Measurements from ENCODE around the gene C1orf232. TPM values are rescaled to one million over a fixed set of nuclear protein-coding genes. Genes with fewer than 3 reads are reported as not detected.

C1orf232 gene
- total and polyA plus RNA-seq, 2 of the 8 experiments (the other 6 are each of a cell fraction or from before 2014, with no cell fraction given) = not detected

DNA sequence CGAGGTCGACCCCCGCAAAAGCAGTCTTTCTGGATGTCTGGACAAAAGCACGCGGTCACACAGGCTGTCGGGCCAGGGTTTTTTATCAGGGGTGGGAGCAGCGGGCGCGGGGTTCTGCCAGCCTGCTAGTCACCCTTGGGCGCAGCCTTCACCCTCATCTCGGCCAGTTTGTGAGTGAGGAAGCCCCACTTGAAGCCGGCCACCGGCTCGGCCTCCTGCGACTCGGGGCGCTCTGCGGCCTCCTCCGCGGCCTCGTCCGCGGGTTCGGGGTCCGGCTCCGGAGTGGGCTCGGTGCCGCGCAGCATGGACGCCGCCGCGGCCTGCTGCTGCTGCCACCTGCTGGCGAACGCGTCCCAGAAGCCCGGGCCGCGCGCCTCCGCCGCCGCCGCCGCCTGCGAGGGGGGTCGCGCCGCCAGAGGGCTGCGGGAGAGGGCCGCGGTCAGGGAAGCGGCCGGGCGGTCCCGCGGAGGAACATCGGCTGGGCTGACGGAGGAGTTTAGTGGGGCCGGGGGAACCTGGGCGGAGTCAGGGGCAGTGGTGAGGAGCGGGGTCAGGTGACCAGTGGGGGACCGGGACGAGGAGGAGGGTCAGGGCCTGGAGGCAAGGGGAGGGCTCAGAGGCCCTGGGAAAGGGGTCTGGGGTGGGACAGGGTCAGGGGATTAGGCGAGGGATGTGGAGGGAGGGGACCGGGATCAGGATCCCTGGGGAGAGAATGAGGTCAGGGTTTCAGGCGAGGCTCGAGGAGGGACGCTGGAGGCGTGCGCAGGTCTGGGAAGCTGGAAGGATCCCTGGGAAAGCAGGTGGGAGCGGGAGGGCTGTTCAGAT lies 4.5 kb downstream of the C1orf232 start (continued):
- TF ChIP-seq CTBP2 (IDR thresholded peaks at IDR 0.05; ENCODE audit: borderline replicate concordance, insufficient read depth, insufficient read length, low read length) = peak; percentile 52
- TF ChIP-seq PHF8 (conservative IDR thresholded peaks at IDR 0.05; ENCODE audit: low read depth, low read length) = peak; percentile 56
- TF ChIP-seq CHD2 (IDR thresholded peaks at IDR 0.05; ENCODE audit: low read length) = no peak
- TF ChIP-seq POLR2A (IDR thresholded peaks at IDR 0.05; ENCODE audit: control extremely low read depth in 1 of 2, low read depth in 2 of 2, low read length in 2 of 2) = no peak
- TF ChIP-seq CREB1 (IDR thresholded peaks at IDR 0.05) = no peak; the same call in 1 of the 2 replicates
- no peak for TF ChIP-seq SIRT6 (IDR thresholded peaks at IDR 0.05; ENCODE audit: low read length)
- TF ChIP-seq RBBP5 (IDR thresholded peaks at IDR 0.05; ENCODE audit: borderline replicate concordance, low read depth, low read length) = no peak; the same call in 1 of the 2 replicates
- no peak for TF ChIP-seq TAF7 (optimal IDR thresholded peaks at IDR 0.05; ENCODE audit: borderline replicate concordance, low read depth, low read length)
- TF ChIP-seq GABPA (IDR thresholded peaks at IDR 0.05; ENCODE audit: borderline replicate concordance, insufficient read depth, low read length) = no peak
- TF ChIP-seq, protein P1, sequence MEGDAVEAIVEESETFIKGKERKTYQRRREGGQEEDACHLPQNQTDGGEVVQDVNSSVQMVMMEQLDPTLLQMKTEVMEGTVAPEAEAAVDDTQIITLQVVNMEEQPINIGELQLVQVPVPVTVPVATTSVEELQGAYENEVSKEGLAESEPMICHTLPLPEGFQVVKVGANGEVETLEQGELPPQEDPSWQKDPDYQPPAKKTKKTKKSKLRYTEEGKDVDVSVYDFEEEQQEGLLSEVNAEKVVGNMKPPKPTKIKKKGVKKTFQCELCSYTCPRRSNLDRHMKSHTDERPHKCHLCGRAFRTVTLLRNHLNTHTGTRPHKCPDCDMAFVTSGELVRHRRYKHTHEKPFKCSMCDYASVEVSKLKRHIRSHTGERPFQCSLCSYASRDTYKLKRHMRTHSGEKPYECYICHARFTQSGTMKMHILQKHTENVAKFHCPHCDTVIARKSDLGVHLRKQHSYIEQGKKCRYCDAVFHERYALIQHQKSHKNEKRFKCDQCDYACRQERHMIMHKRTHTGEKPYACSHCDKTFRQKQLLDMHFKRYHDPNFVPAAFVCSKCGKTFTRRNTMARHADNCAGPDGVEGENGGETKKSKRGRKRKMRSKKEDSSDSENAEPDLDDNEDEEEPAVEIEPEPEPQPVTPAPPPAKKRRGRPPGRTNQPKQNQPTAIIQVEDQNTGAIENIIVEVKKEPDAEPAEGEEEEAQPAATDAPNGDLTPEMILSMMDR (IDR thresholded peaks at IDR 0.05; ENCODE audit: control extremely low read depth in 1 of 3, insufficient read depth in 1 of 3, low read depth in 1 of 3, low read length in 3 of 3) = peak in 2 of 3 experiments; percentile 59 to 73; a peak in 3 of 4 replicates
- no peak for TF ChIP-seq NANOG (IDR thresholded peaks at IDR 0.05; ENCODE audit: insufficient read depth, low read depth, low read length, poor library complexity, severe bottlenecking)
- no peak for TF ChIP-seq SAP30 (IDR thresholded peaks at IDR 0.05; ENCODE audit: insufficient read depth, insufficient replicate concordance, low read length)
- no peak for TF ChIP-seq RFX5 (IDR thresholded peaks at IDR 0.05; ENCODE audit: borderline replicate concordance, low read depth, low read length)
- TF ChIP-seq CBX5 (IDR thresholded peaks at IDR 0.05; ENCODE audit: low read depth, low read length) = no peak
- no peak for TF ChIP-seq EGR1 (IDR thresholded peaks at IDR 0.05; ENCODE audit: borderline replicate concordance, low read depth, low read length)
- TF ChIP-seq, protein P2, sequence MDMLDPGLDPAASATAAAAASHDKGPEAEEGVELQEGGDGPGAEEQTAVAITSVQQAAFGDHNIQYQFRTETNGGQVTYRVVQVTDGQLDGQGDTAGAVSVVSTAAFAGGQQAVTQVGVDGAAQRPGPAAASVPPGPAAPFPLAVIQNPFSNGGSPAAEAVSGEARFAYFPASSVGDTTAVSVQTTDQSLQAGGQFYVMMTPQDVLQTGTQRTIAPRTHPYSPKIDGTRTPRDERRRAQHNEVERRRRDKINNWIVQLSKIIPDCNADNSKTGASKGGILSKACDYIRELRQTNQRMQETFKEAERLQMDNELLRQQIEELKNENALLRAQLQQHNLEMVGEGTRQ (IDR thresholded peaks at IDR 0.05; ENCODE audit: low read length) = peak; percentile 66
- no peak for TF ChIP-seq TCF12 (IDR thresholded peaks at IDR 0.05; ENCODE audit: low read depth, low read length)
- TF ChIP-seq NRF1 (IDR thresholded peaks at IDR 0.05; ENCODE audit: low read depth, low read length) = peak; percentile 21; the same call in 1 of the 2 replicates
- no peak for TF ChIP-seq POLR2AphosphoS5 (IDR thresholded peaks at IDR 0.05; ENCODE audit: low read depth, low read length)
- TF ChIP-seq SP4 (IDR thresholded peaks at IDR 0.05; ENCODE audit: low read length) = no peak
- TF ChIP-seq TBP (IDR thresholded peaks at IDR 0.05; ENCODE audit: low read depth, low read length) = no peak

Data from H1 (cell line).